Neural cell (in vitro differentiated cells): ENCODE results near the gene CD83.

ENCODE experiments used
- EZH2 ChIP-seq: fragments of 200-600, 300-800 bp; shearing (Covaris generic), sonication (generic); IDR thresholded peaks from 2 replicates; pipeline ENCODE4 v1.6.1; 2014; ENCODE audit warnings: antibody characterized with exemption, low read length, borderline replicate concordance, mild to moderate bottlenecking; ENCODE audit not compliant: insufficient read depth, poor library complexity, severe bottlenecking
- MXI1 ChIP-seq: fragments of 450-650 bp; conservative IDR thresholded peaks from 2 replicates; pipeline ENCODE4 v1.6.1; 2014; ENCODE audit warnings: antibody characterized with exemption, mild to moderate bottlenecking; ENCODE audit not compliant: poor library complexity, severe bottlenecking
- POLR2AphosphoS5 ChIP-seq: IDR thresholded peaks from 2 replicates; pipeline ENCODE4 v1.6.1; 2012
- RAD21 ChIP-seq: fragments of 450-650 bp; conservative IDR thresholded peaks from 2 replicates; pipeline ENCODE4 v1.6.1; 2014; ENCODE audit warnings: antibody characterized with exemption, mild to moderate bottlenecking, moderate library complexity
- SMC3 ChIP-seq: fragments of 450-650 bp; conservative IDR thresholded peaks from 2 replicates; pipeline ENCODE4 v1.6.1; 2014; ENCODE audit warnings: antibody characterized with exemption, mild to moderate bottlenecking, moderate library complexity; ENCODE audit not compliant: poor library complexity
- TAF1 ChIP-seq: IDR thresholded peaks from 2 replicates; pipeline ENCODE4 v1.6.1; 2012; ENCODE audit warnings: low read depth
- TF ChIP-seq, protein P1 (sequence below): fragments of 450-650 bp; IDR thresholded peaks from 2 replicates; pipeline ENCODE4 v1.5.1; 2014; ENCODE audit warnings: antibody characterized with exemption, mild to moderate bottlenecking, moderate library complexity; ENCODE audit not compliant: poor library complexity, severe bottlenecking
- TF ChIP-seq, protein P2 (sequence below): IDR thresholded peaks from 2 replicates; pipeline ENCODE4 v1.6.1; 2012; ENCODE audit warnings: borderline replicate concordance

DNA sequence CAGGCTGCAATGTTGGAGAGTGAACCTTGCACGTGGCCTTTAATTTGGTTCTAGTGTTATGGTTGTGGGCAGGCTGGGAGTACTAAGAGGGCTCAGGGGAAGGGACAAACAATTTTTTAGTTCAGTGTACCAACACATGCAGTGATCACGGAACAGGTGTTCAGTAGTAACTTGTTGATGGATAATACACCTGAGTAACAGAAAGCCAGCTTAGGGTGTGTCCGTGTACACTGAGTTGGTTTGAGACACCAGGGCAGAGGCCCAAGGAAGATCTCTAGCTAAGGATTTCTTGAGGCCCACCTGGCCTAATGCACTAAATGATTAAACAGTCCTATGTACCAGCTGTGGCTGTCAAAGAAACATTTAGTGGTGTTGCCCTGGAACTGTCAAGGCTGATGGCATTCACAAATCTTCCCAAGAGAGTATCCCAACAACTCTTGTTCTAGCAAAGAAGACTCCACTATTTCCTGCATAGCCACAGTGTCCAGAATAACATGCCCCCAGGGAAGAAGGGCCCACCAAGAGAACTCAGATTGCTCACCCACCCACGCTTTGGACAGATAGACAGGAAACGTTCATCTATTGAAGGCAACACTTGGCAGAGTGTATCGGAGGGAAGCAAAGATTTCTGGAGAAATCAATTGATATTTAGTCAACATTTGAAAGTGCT, 60.0 kb downstream of the CD83 start:
- TF ChIP-seq, protein P1, sequence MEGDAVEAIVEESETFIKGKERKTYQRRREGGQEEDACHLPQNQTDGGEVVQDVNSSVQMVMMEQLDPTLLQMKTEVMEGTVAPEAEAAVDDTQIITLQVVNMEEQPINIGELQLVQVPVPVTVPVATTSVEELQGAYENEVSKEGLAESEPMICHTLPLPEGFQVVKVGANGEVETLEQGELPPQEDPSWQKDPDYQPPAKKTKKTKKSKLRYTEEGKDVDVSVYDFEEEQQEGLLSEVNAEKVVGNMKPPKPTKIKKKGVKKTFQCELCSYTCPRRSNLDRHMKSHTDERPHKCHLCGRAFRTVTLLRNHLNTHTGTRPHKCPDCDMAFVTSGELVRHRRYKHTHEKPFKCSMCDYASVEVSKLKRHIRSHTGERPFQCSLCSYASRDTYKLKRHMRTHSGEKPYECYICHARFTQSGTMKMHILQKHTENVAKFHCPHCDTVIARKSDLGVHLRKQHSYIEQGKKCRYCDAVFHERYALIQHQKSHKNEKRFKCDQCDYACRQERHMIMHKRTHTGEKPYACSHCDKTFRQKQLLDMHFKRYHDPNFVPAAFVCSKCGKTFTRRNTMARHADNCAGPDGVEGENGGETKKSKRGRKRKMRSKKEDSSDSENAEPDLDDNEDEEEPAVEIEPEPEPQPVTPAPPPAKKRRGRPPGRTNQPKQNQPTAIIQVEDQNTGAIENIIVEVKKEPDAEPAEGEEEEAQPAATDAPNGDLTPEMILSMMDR, result no peak
- TF ChIP-seq POLR2AphosphoS5, result no peak
- no peak for TF ChIP-seq RAD21
- no peak for TF ChIP-seq SMC3
- no peak for TF ChIP-seq TAF1
- TF ChIP-seq, protein P2, sequence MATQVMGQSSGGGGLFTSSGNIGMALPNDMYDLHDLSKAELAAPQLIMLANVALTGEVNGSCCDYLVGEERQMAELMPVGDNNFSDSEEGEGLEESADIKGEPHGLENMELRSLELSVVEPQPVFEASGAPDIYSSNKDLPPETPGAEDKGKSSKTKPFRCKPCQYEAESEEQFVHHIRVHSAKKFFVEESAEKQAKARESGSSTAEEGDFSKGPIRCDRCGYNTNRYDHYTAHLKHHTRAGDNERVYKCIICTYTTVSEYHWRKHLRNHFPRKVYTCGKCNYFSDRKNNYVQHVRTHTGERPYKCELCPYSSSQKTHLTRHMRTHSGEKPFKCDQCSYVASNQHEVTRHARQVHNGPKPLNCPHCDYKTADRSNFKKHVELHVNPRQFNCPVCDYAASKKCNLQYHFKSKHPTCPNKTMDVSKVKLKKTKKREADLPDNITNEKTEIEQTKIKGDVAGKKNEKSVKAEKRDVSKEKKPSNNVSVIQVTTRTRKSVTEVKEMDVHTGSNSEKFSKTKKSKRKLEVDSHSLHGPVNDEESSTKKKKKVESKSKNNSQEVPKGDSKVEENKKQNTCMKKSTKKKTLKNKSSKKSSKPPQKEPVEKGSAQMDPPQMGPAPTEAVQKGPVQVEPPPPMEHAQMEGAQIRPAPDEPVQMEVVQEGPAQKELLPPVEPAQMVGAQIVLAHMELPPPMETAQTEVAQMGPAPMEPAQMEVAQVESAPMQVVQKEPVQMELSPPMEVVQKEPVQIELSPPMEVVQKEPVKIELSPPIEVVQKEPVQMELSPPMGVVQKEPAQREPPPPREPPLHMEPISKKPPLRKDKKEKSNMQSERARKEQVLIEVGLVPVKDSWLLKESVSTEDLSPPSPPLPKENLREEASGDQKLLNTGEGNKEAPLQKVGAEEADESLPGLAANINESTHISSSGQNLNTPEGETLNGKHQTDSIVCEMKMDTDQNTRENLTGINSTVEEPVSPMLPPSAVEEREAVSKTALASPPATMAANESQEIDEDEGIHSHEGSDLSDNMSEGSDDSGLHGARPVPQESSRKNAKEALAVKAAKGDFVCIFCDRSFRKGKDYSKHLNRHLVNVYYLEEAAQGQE, result no peak
- no peak for TF ChIP-seq MXI1
- no peak for TF ChIP-seq EZH2
